Hematopoietic multipotent progenitor cell treated with erythropoietin and hydrocortisone succinate and interleukin-3 and kit ligand, for 4 days (in vitro differentiated cells): ENCODE measurements around the gene NPAS1.

Experiments used
- DNase-seq: peaks from one replicate; pipeline ENCODE4 v3.0.0-alpha.2; 2015

The NPAS1 gene

GRCh38 chr19:47021536-47022139 lies 2.0 kb downstream of the NPAS1 start:
- DNase-seq, result no peak

GRCh38 chr19:47022140-47022536 lies 2.5 kb downstream of the NPAS1 start:
- DNase-seq, result no peak

- no peak for DNase-seq
These were observed 3.2 kb downstream of the NPAS1 start for GRCh38 chr19:47022541-47023447.

- DNase-seq, result no peak
These were observed 3.8 kb downstream of the NPAS1 start for GRCh38 chr19:47023448-47023794.

- no peak for DNase-seq
These were observed 4.9 kb downstream of the NPAS1 start for GRCh38 chr19:47024502-47024901.

GRCh38 chr19:47026156-47026555 lies 6.5 kb downstream of the NPAS1 start:
- no peak for DNase-seq

- no peak for DNase-seq
These were observed 7.3 kb downstream of the NPAS1 start for GRCh38 chr19:47026889-47027288.

- no peak for DNase-seq
These were observed 8.0 kb downstream of the NPAS1 start for GRCh38 chr19:47027586-47028088.

- DNase-seq, result no peak
These were observed 8.6 kb downstream of the NPAS1 start for GRCh38 chr19:47028195-47028601.

GRCh38 chr19:47032171-47032811 lies 12.7 kb downstream of the NPAS1 start:
- DNase-seq, result peak; percentile 56

- DNase-seq, result peak; percentile 94
These were observed 15.8 kb downstream of the NPAS1 start for GRCh38 chr19:47035127-47036096.

GRCh38 chr19:47036097-47036651 lies 16.5 kb downstream of the NPAS1 start:
- DNase-seq, result peak; percentile 54

GRCh38 chr19:47037766-47038165 lies 18.1 kb downstream of the NPAS1 start:
- DNase-seq, result no peak

GRCh38 chr19:47039239-47039874 lies 19.7 kb downstream of the NPAS1 start:
- no peak for DNase-seq

GRCh38 chr19:47040869-47041268 lies 21.2 kb downstream of the NPAS1 start:
- no peak for DNase-seq

GRCh38 chr19:47044946-47045866 lies 25.6 kb downstream of the NPAS1 start:
- DNase-seq, result no peak

- DNase-seq, result no peak
These were observed 26.3 kb downstream of the NPAS1 start for GRCh38 chr19:47045867-47046470.

- DNase-seq, result no peak
These were observed 27.7 kb downstream of the NPAS1 start for GRCh38 chr19:47047272-47047762.

GRCh38 chr19:47047763-47048405 lies 28.2 kb downstream of the NPAS1 start:
- peak; percentile 94 for DNase-seq
